ENCODE results near the gene SRSF4.

DNA sequence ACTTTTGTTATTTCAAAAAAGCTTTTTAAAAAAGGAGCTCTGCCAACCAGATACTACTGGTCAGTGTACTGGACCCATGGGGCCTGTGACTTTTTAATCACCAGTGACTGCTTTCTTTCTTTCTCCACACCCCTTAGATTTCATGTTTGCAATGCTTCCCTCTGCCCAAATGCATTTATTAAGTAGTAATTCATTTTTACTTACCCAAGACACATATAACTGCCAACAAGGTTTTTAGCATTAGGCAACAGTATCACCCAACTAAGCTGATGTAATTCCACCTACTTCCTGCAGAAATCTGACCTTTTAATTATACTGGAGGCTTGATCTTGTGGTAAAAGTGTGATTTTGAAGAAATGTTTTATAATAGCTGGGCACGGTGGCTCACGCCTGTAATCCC, 36.5 kb upstream of the SRSF4 start:
- TF ChIP-seq, protein P1, sequence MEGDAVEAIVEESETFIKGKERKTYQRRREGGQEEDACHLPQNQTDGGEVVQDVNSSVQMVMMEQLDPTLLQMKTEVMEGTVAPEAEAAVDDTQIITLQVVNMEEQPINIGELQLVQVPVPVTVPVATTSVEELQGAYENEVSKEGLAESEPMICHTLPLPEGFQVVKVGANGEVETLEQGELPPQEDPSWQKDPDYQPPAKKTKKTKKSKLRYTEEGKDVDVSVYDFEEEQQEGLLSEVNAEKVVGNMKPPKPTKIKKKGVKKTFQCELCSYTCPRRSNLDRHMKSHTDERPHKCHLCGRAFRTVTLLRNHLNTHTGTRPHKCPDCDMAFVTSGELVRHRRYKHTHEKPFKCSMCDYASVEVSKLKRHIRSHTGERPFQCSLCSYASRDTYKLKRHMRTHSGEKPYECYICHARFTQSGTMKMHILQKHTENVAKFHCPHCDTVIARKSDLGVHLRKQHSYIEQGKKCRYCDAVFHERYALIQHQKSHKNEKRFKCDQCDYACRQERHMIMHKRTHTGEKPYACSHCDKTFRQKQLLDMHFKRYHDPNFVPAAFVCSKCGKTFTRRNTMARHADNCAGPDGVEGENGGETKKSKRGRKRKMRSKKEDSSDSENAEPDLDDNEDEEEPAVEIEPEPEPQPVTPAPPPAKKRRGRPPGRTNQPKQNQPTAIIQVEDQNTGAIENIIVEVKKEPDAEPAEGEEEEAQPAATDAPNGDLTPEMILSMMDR (IDR thresholded peaks at IDR 0.05; ENCODE audit: low read depth, low read length, poor library complexity, severe bottlenecking) = no peak
- no peak for TF ChIP-seq EZH2phosphoT487 (IDR thresholded peaks at IDR 0.05; ENCODE audit: borderline replicate concordance, low read length)
